A549 (cell line): ENCODE results near the gene MYH10. TPM values are rescaled to one million over a fixed set of nuclear protein-coding genes. Genes with fewer than 3 reads are reported as not detected.

Experiments used
- ATAC-seq, 2 experiments: fragments of 200-7000 bp in 1 of 2; fragments of >200 bp in 1 of 2; cut with Nextera tagmentation in 1 of 2; cut with Tn5 transposase in 1 of 2; 3 replicates each; pipeline versions ENCODE4 v1.8.0 to v1.9.1; 2018 to 2020; ENCODE audit warnings: mild to moderate bottlenecking in 1 of 2, moderate library complexity in 1 of 2
- CTCF ChIA-PET: fragments of 300-600 bp; sonication (Branson Sonifier 250); formaldehyde crosslinking; extraction: SDS; loops from one replicate; lab custom pipeline; 2021; ENCODE audit warnings: antibody characterized with exemption, inconsistent platforms; lab: Yijun Ruan, JAX
- POLR2A ChIA-PET: fragments of 350-600 bp; formaldehyde crosslinking; extraction: SDS; loops from one replicate; lab custom pipeline; 2021; ENCODE audit warnings: antibody characterized with exemption, inconsistent platforms; lab: Yijun Ruan, JAX
- DNase-seq, 2 experiments: peaks; one replicate each; pipeline versions ENCODE4 v3.0.0 to v3.0.0-alpha.2; 2011 to 2016; ENCODE audit warnings: low read depth in 1 of 2, low spot score in 1 of 2
- FAIRE-seq: peaks from 2 replicates; lab custom pipeline; 2011; peaks lifted over from hg19 to GRCh38; lab: Jason Lieb, UNC
- H3K27ac ChIP-seq, 2 experiments: fragments of >200 bp; sonication (Bioruptor Twin); formaldehyde crosslinking; 3 replicates each; pipeline ENCODE4 v1.5.1; 2016 to 2017
- H3K4me1 ChIP-seq: fragments of >200 bp; sonication (Bioruptor Twin); formaldehyde crosslinking; 3 replicates; pipeline ENCODE4 v1.6.1; 2016
- H3K4me2 ChIP-seq: fragments of >200 bp; sonication (Bioruptor Twin); formaldehyde crosslinking; 3 replicates; pipeline ENCODE4 v1.6.1; 2016
- H3K4me3 ChIP-seq: fragments of >200 bp; sonication (Bioruptor Twin); formaldehyde crosslinking; 3 replicates; pipeline ENCODE4 v1.5.1; 2016
- H3K9me3 ChIP-seq: fragments of >200 bp; sonication (Bioruptor Twin); formaldehyde crosslinking; 3 replicates; pipeline ENCODE4 v1.6.1; 2016
- CBX2 ChIP-seq: fragments of 200-600 bp; sonication (generic); IDR thresholded peaks from 2 replicates; pipeline ENCODE4 v1.6.1; 2016; ENCODE audit warnings: low read depth, mild to moderate bottlenecking, borderline replicate concordance
- CBX8 ChIP-seq: fragments of 200-600 bp; sonication (generic); IDR thresholded peaks from 2 replicates; pipeline ENCODE4 v1.6.1; 2016
- CTCF ChIP-seq: fragments of >200 bp; sonication (Bioruptor Twin); formaldehyde crosslinking; IDR thresholded peaks from 3 replicates; pipeline ENCODE4 v1.5.1; 2016
- EHF ChIP-seq: fragments of 250-450 bp; sonication (Bioruptor Pico); IDR thresholded peaks from 2 replicates; pipeline ENCODE4 v1.5.0; 2020; ENCODE audit warnings: mild to moderate bottlenecking
- EP300 ChIP-seq, 2 experiments: fragments of >200 bp; sonication (Bioruptor Twin); formaldehyde crosslinking; IDR thresholded peaks; 2 replicates in 1 of 2; 3 replicates in 1 of 2; pipeline ENCODE4 v1.6.1; 2016 to 2017
- FOXS1 ChIP-seq: fragments of 250-450 bp; sonication (Bioruptor Pico); IDR thresholded peaks from 2 replicates; pipeline ENCODE4 v1.5.0; 2020; ENCODE audit warnings: mild to moderate bottlenecking, moderate library complexity
- HDAC2 ChIP-seq: fragments of 200-600 bp; sonication (generic); IDR thresholded peaks from 2 replicates; pipeline ENCODE4 v1.6.1; 2016
- HEYL ChIP-seq: fragments of 250-450 bp; sonication (Bioruptor Pico); IDR thresholded peaks from 2 replicates; pipeline ENCODE4 v1.8.0; 2021; ENCODE audit warnings: mild to moderate bottlenecking, moderate library complexity
- HMGXB4 ChIP-seq: fragments of 250-450 bp; sonication (Bioruptor Pico); IDR thresholded peaks from 2 replicates; pipeline ENCODE4 v1.5.0; 2021; ENCODE audit warnings: mild to moderate bottlenecking, moderate library complexity, borderline replicate concordance
- HOXB5 ChIP-seq: fragments of 250-450 bp; sonication (Bioruptor Pico); IDR thresholded peaks from 2 replicates; pipeline ENCODE4 v1.5.0; 2020; ENCODE audit warnings: mild to moderate bottlenecking, moderate library complexity
- JUN ChIP-seq, 2 experiments: fragments of >200 bp; sonication (Bioruptor Twin); formaldehyde crosslinking; IDR thresholded peaks; 2 replicates in 1 of 2; 3 replicates in 1 of 2; pipeline ENCODE4 v1.6.1; 2016 to 2017
- KDM5A ChIP-seq: fragments of 200-600 bp; sonication (generic); IDR thresholded peaks from 2 replicates; pipeline ENCODE4 v1.6.1; 2016; ENCODE audit warnings: antibody characterized with exemption, mild to moderate bottlenecking
- MAZ ChIP-seq: fragments of 150-350 bp; IDR thresholded peaks from 2 replicates; pipeline ENCODE4 v1.6.1; 2014; ENCODE audit warnings: antibody characterized with exemption, low read depth, low read length, borderline replicate concordance
- POLR2A ChIP-seq: IDR thresholded peaks from 2 replicates; pipeline ENCODE4 v1.6.1; 2012; ENCODE audit warnings: mild to moderate bottlenecking, low read length
- POLR2AphosphoS2 ChIP-seq: conservative IDR thresholded peaks from 2 replicates; pipeline ENCODE4 v1.6.1; 2012; ENCODE audit warnings: low read length, improper control_type of control experiment, inconsistent platforms
- RAD21 ChIP-seq, 2 experiments: fragments of >200 bp in 1 of 2; sonication (Bioruptor Twin) in 1 of 2; formaldehyde crosslinking in 1 of 2; IDR thresholded peaks in 1 of 2; conservative IDR thresholded peaks in 1 of 2; 2 replicates in 1 of 2; 3 replicates in 1 of 2; pipeline ENCODE4 v1.6.1; 2012 to 2018; ENCODE audit warnings: inconsistent platforms in 1 of 2
- SMC3 ChIP-seq: fragments of >200 bp; sonication (Bioruptor Twin); formaldehyde crosslinking; IDR thresholded peaks from 3 replicates; pipeline ENCODE4 v1.6.1; 2018; ENCODE audit warnings: inconsistent platforms
- ZFP36 ChIP-seq: fragments of 450-650 bp; IDR thresholded peaks from 2 replicates; pipeline ENCODE4 v1.6.1; 2014; ENCODE audit warnings: borderline replicate concordance; ENCODE audit not compliant: partially characterized antibody
- WGBS: methylation state at CpG from one replicate; pipeline ENCODE4 v1.1.6; 2017; ENCODE audit errors: missing lambda C conversion rate; 5-methylcytosine and 5-hydroxymethylcytosine counted together
- polyA plus RNA-seq, 4 experiments: library from polyadenylated mRNA; depleted of rRNA in 3 of 4; stranded (reverse); fragments of >200 nt; fragmentation: RNase III in 1 of 4; extraction: RNeasy Plus Mini Kit Qiagen cat#74134 plus additional on column Dnase treatment in 1 of 4; gene quantifications; 2 replicates in 3 of 4; 3 replicates in 1 of 4; pipeline ENCODE4 v1.2.3, GENCODE V29; 2011 to 2017
- TF ChIP-seq, protein P1 (sequence below): fragments of 200-600 bp; sonication (generic); IDR thresholded peaks from 2 replicates; pipeline ENCODE4 v1.6.1; 2016; ENCODE audit warnings: antibody characterized with exemption, mild to moderate bottlenecking, moderate library complexity

The MYH10 gene
- polyA plus RNA-seq, 2 of the 4 experiments (the other 2 are of a cell fraction), result 26.5 to 28.3 TPM

GRCh38 chr17:8426802-8427201, 203.7 kb downstream of the MYH10 start:
- FAIRE-seq (no peak), DNase-seq (no peak), ATAC-seq (no peak)
- Histone ChIP-seq H3K4me2 (no peak overlapping the region), H3K4me1 (peaks cover 1% of the 10 kb centered on the region; the same call in 2 of the 3 replicates), H3K4me3 (no peak overlapping the region), H3K27ac (no peak overlapping the region), H3K9me3 (no peaks in the 10 kb centered on the region)
- ChIA-PET CTCF (interaction anchor here (0.6 to 3.5 kb wide), 6 partner anchors 9 to 319 kb away, joined by 3 to 22 read pairs (median 4); partner anchors contain the start of gene NDEL1), POLR2A (interaction anchor here (0.6 to 2.0 kb wide), 2 partner anchors 9 kb away, joined by 3 to 9 read pairs; partner anchors contain the start of gene NDEL1)
- 88% methylated on average over 3 of the region's 3 CpGs for WGBS
- no peak for TF ChIP-seq FOXS1 (CRISPR knock-in tag)
- TF ChIP-seq ZFP36, result no peak
- TF ChIP-seq EP300 (IDR thresholded peaks at IDR 0.05), result no peak
- TF ChIP-seq, protein P1, sequence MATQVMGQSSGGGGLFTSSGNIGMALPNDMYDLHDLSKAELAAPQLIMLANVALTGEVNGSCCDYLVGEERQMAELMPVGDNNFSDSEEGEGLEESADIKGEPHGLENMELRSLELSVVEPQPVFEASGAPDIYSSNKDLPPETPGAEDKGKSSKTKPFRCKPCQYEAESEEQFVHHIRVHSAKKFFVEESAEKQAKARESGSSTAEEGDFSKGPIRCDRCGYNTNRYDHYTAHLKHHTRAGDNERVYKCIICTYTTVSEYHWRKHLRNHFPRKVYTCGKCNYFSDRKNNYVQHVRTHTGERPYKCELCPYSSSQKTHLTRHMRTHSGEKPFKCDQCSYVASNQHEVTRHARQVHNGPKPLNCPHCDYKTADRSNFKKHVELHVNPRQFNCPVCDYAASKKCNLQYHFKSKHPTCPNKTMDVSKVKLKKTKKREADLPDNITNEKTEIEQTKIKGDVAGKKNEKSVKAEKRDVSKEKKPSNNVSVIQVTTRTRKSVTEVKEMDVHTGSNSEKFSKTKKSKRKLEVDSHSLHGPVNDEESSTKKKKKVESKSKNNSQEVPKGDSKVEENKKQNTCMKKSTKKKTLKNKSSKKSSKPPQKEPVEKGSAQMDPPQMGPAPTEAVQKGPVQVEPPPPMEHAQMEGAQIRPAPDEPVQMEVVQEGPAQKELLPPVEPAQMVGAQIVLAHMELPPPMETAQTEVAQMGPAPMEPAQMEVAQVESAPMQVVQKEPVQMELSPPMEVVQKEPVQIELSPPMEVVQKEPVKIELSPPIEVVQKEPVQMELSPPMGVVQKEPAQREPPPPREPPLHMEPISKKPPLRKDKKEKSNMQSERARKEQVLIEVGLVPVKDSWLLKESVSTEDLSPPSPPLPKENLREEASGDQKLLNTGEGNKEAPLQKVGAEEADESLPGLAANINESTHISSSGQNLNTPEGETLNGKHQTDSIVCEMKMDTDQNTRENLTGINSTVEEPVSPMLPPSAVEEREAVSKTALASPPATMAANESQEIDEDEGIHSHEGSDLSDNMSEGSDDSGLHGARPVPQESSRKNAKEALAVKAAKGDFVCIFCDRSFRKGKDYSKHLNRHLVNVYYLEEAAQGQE, result no peak
- TF ChIP-seq SMC3, result no peak
- TF ChIP-seq POLR2AphosphoS2, result no peak

GRCh38 chr17:8426094-8426720, 204.3 kb downstream of the MYH10 start:
- no peak for TF ChIP-seq JUN (IDR thresholded peaks at IDR 0.05)
- TF ChIP-seq HOXB5 (CRISPR knock-in tag), result no peak
- no peak for TF ChIP-seq HMGXB4 (CRISPR knock-in tag)
- TF ChIP-seq RAD21 (conservative IDR thresholded peaks at IDR 0.05 in 1 of 2, IDR thresholded peaks at IDR 0.05 in 1 of 2), result no peak
- no peak for TF ChIP-seq HDAC2
- no peak for TF ChIP-seq ZFP36
- no peak for TF ChIP-seq MAZ
- no peak for TF ChIP-seq EHF (CRISPR knock-in tag)
- no peak for TF ChIP-seq HEYL
- no peak for TF ChIP-seq POLR2A
- TF ChIP-seq, protein P1, result no peak
- TF ChIP-seq CTCF, result no peak
- TF ChIP-seq CBX2, result no peak
- no peak for TF ChIP-seq KDM5A
- TF ChIP-seq CBX8, result no peak
- no peak for DNase-seq
- 48% methylated on average over 6 of the region's 6 CpGs for WGBS
- H3K27ac ChIP-seq, result no peak overlapping the region
- no peak for FAIRE-seq
- no peak overlapping the region for H3K4me3 ChIP-seq
- CTCF ChIA-PET, result interaction anchor here (0.6 to 3.5 kb wide), 8 partner anchors 9 to 469 kb away, joined by 3 to 22 read pairs (median 4); partner anchors contain the start of gene NDEL1
- H3K4me2 ChIP-seq, result no peak overlapping the region
- no peaks in the 10 kb centered on the region for H3K9me3 ChIP-seq
- POLR2A ChIA-PET, result interaction anchor here (2.0 kb wide), 1 partner anchor 9 kb away, joined by 9 read pairs; the partner anchor contains the start of gene NDEL1
- ATAC-seq, result no peak
- peaks cover 7% of the 10 kb centered on the region; the same call in 2 of the 3 replicates for H3K4me1 ChIP-seq
